Neural cell (in vitro differentiated cells): ENCODE measurements around the gene TIMMDC1. TPM values are rescaled to one million over a fixed set of nuclear protein-coding genes. Genes with fewer than 3 reads are reported as not detected.
"Not testable (repeated sequence)": the region's sequence is repeated elsewhere in the genome, so short reads cannot be mapped to it uniquely, and the experiment has no call there.

Experiments used
- H2AFZ ChIP-seq: fragments of 200-600, 300-800 bp; sonication (generic), shearing (Covaris generic); 2 replicates; pipeline ENCODE4 v1.6.0; 2014; ENCODE audit warnings: low read depth, mild to moderate bottlenecking, antibody characterized with exemption, low read length, moderate library complexity
- H3F3A ChIP-seq: fragments of 200-600 bp; shearing (Covaris generic); 2 replicates; pipeline ENCODE4 v1.6.1; 2016; ENCODE audit warnings: mild to moderate bottlenecking, moderate library complexity, mixed read lengths, antibody characterized with exemption, low read length; ENCODE audit not compliant: insufficient read depth, poor library complexity, severe bottlenecking
- H3K27ac ChIP-seq: fragments of 200-600, 300-800 bp; sonication (generic), shearing (Covaris generic); 2 replicates; pipeline ENCODE4 v1.5.1; 2014; ENCODE audit warnings: mild to moderate bottlenecking, low read length, moderate library complexity
- H3K27me3 ChIP-seq: fragments of 300-800, 200-600 bp; sonication (generic), shearing (Covaris generic); 2 replicates; pipeline ENCODE4 v1.6.0; 2014; ENCODE audit warnings: mild to moderate bottlenecking, low read depth, low read length, moderate library complexity; ENCODE audit not compliant: insufficient read depth
- H3K36me3 ChIP-seq: fragments of 300-800, 200-600 bp; sonication (generic), shearing (Covaris generic); 2 replicates; pipeline ENCODE4 v1.5.1; 2014; ENCODE audit warnings: mild to moderate bottlenecking, antibody characterized with exemption, low read length, moderate library complexity; ENCODE audit not compliant: insufficient read depth
- H3K4me2 ChIP-seq: fragments of 300-800, 200-600 bp; sonication (generic), shearing (Covaris generic); 2 replicates; pipeline ENCODE4 v1.6.0; 2014; ENCODE audit warnings: mild to moderate bottlenecking, low read length
- H3K4me3 ChIP-seq: fragments of 300-800, 200-600 bp; sonication (generic), shearing (Covaris generic); 2 replicates; pipeline ENCODE4 v1.5.1; 2014; ENCODE audit warnings: mild to moderate bottlenecking, low read length, moderate library complexity
- H3K79me2 ChIP-seq: fragments of 200-600 bp; shearing (Covaris generic); replicated peaks from 2 replicates; pipeline ENCODE4 v1.6.0; 2014; ENCODE audit warnings: mild to moderate bottlenecking, low read length, moderate library complexity; ENCODE audit not compliant: insufficient read depth
- H3K9ac ChIP-seq: fragments of 300-800, 200-600 bp; sonication (generic), shearing (Covaris generic); 2 replicates; pipeline ENCODE4 v1.6.1; 2016; ENCODE audit warnings: mild to moderate bottlenecking, low read length, mixed read lengths
- H3K9me2 ChIP-seq: fragments of 200-600 bp; shearing (Covaris generic); 2 replicates; pipeline ENCODE4 v1.6.1; 2016; ENCODE audit warnings: mild to moderate bottlenecking, low read length, mixed read lengths; ENCODE audit not compliant: insufficient read depth
- H3K9me3 ChIP-seq: fragments of 200-600, 300-800 bp; sonication (generic), shearing (Covaris generic); 2 replicates; pipeline ENCODE4 v1.6.1; 2016; ENCODE audit warnings: mild to moderate bottlenecking, mixed run types, low read length, moderate library complexity, mixed read lengths
- H4K20me1 ChIP-seq: fragments of 200-600 bp; shearing (Covaris generic); 2 replicates; pipeline ENCODE4 v1.6.1; 2016; ENCODE audit warnings: mild to moderate bottlenecking, mixed run types; ENCODE audit not compliant: insufficient read depth
- CTCF ChIP-seq: fragments of 450-650 bp; IDR thresholded peaks from 2 replicates; pipeline ENCODE4 v1.5.1; 2014; ENCODE audit warnings: antibody characterized with exemption, mild to moderate bottlenecking, moderate library complexity; ENCODE audit not compliant: poor library complexity, severe bottlenecking
- EP300 ChIP-seq: fragments of 450-650 bp; conservative IDR thresholded peaks from 2 replicates; pipeline ENCODE4 v1.6.1; 2014; ENCODE audit warnings: antibody characterized with exemption, mild to moderate bottlenecking, moderate library complexity; ENCODE audit not compliant: poor library complexity, severe bottlenecking
- EZH2 ChIP-seq: fragments of 200-600, 300-800 bp; shearing (Covaris generic), sonication (generic); IDR thresholded peaks from 2 replicates; pipeline ENCODE4 v1.6.1; 2014; ENCODE audit warnings: antibody characterized with exemption, low read length, borderline replicate concordance, mild to moderate bottlenecking; ENCODE audit not compliant: insufficient read depth, poor library complexity, severe bottlenecking
- MXI1 ChIP-seq: fragments of 450-650 bp; conservative IDR thresholded peaks from 2 replicates; pipeline ENCODE4 v1.6.1; 2014; ENCODE audit warnings: antibody characterized with exemption, mild to moderate bottlenecking; ENCODE audit not compliant: poor library complexity, severe bottlenecking
- POLR2AphosphoS5 ChIP-seq: IDR thresholded peaks from 2 replicates; pipeline ENCODE4 v1.6.1; 2012
- RAD21 ChIP-seq: fragments of 450-650 bp; conservative IDR thresholded peaks from 2 replicates; pipeline ENCODE4 v1.6.1; 2014; ENCODE audit warnings: antibody characterized with exemption, mild to moderate bottlenecking, moderate library complexity
- REST ChIP-seq: IDR thresholded peaks from 2 replicates; pipeline ENCODE4 v1.6.1; 2012; ENCODE audit warnings: borderline replicate concordance
- SMC3 ChIP-seq: fragments of 450-650 bp; conservative IDR thresholded peaks from 2 replicates; pipeline ENCODE4 v1.6.1; 2014; ENCODE audit warnings: antibody characterized with exemption, mild to moderate bottlenecking, moderate library complexity; ENCODE audit not compliant: poor library complexity
- TAF1 ChIP-seq: IDR thresholded peaks from 2 replicates; pipeline ENCODE4 v1.6.1; 2012; ENCODE audit warnings: low read depth
- polyA plus RNA-seq: library from polyadenylated mRNA; depleted of rRNA; stranded (reverse); fragments of >200 nt; gene quantifications from 2 replicates; pipeline ENCODE4 v1.2.3, GENCODE V29; 2014

Gene TIMMDC1
- polyA plus RNA-seq, 1 donor from 2014 or later, result 110 TPM

GRCh38 chr3:119560160-119560559 is 61.8 kb downstream of the TIMMDC1 start:
- H3K9me2 ChIP-seq, result no peaks in the 10 kb centered on the region
- H3K4me2 ChIP-seq, result no peak overlapping the region
- H3K9me3 ChIP-seq, result no peaks in the 10 kb centered on the region
- no peak overlapping the region for H3K27ac ChIP-seq
- H3K9ac ChIP-seq, result no peak overlapping the region
- no peaks in the 10 kb centered on the region for H3F3A ChIP-seq
- H3K79me2 ChIP-seq, result no peaks in the 10 kb centered on the region
- H2AFZ ChIP-seq, result no peak overlapping the region
- H3K4me3 ChIP-seq, result no peak overlapping the region
- TF ChIP-seq CTCF (no peak), EP300 (no peak), RAD21 (no peak), SMC3 (no peak), TAF1 (no peak), REST (no peak), POLR2AphosphoS5 (no peak), MXI1 (no peak), EZH2 (no peak)
- no peaks in the 10 kb centered on the region for H3K27me3 ChIP-seq
- H4K20me1 ChIP-seq, result no peaks in the 10 kb centered on the region
- no peaks in the 10 kb centered on the region for H3K36me3 ChIP-seq

GRCh38 chr3:119562307-119562961 is 64.1 kb downstream of the TIMMDC1 start:
- H3K4me3 ChIP-seq, result no peak overlapping the region
- H3K4me2 ChIP-seq, result no peak overlapping the region
- TF ChIP-seq EP300 (no peak), CTCF (no peak), EZH2 (no peak), POLR2AphosphoS5 (no peak), SMC3 (no peak), REST (no peak), TAF1 (no peak), MXI1 (no peak), RAD21 (no peak)
- no peak overlapping the region for H3K9ac ChIP-seq
- H3K9me2 ChIP-seq, result no peaks in the 10 kb centered on the region
- no peaks in the 10 kb centered on the region for H3K36me3 ChIP-seq
- H2AFZ ChIP-seq, result no peak overlapping the region
- H3K27me3 ChIP-seq, result no peaks in the 10 kb centered on the region
- no peaks in the 10 kb centered on the region for H4K20me1 ChIP-seq
- H3K79me2 ChIP-seq, result no peaks in the 10 kb centered on the region
- no peak overlapping the region for H3K27ac ChIP-seq
- H3K9me3 ChIP-seq, result no peaks in the 10 kb centered on the region
- no peaks in the 10 kb centered on the region for H3F3A ChIP-seq

- not testable (repeated sequence) for H3K9me2 ChIP-seq, H3K4me3 ChIP-seq, H3K27ac ChIP-seq, H3F3A ChIP-seq, H4K20me1 ChIP-seq, H3K36me3 ChIP-seq, H2AFZ ChIP-seq, H3K4me2 ChIP-seq, H3K27me3 ChIP-seq, H3K79me2 ChIP-seq, H3K9ac ChIP-seq, H3K9me3 ChIP-seq
Measured at GRCh38 chr3:119563334-119563733, 65.0 kb downstream of the TIMMDC1 start.
